Stimulated activated CD8-positive, alpha-beta memory T cell treated with anti-CD3 and anti-CD28 coated beads, Interleukin-15, amount 100 ng/mL, for 4 hours (primary cell): ENCODE measurements around the gene NUP62.
A peak's percentile ranks its signal among the peaks of the same experiment; 100 is the strongest.
"Not testable (repeated sequence)": the region's sequence is repeated elsewhere in the genome, so short reads cannot be mapped to it uniquely, and the experiment has no call there.

ENCODE experiments used
- DNase-seq, 2 donors: peaks; one replicate each; pipeline ENCODE4 v3.0.0-alpha.2; 2020; ENCODE audit warnings: low read depth in 2 of 2

Gene NUP62

GRCh38 chr19:49951806-49952478, 22.6 kb upstream of the NUP62 start:
- DNase-seq = no peak

- DNase-seq = no peak
Measured at GRCh38 chr19:49950956-49951526, 21.7 kb upstream of the NUP62 start.

GRCh38 chr19:49950590-49950948, 21.3 kb upstream of the NUP62 start:
- no peak for DNase-seq

GRCh38 chr19:49949742-49950589, 20.7 kb upstream of the NUP62 start:
- no peak for DNase-seq

- DNase-seq = no peak
Measured at GRCh38 chr19:49946415-49946814, 17.1 kb upstream of the NUP62 start.

GRCh38 chr19:49944567-49944966, 15.3 kb upstream of the NUP62 start:
- DNase-seq = not testable (repeated sequence)

GRCh38 chr19:49940482-49940791, 11.1 kb upstream of the NUP62 start:
- DNase-seq = no peak

GRCh38 chr19:49939721-49940481, 10.6 kb upstream of the NUP62 start:
- no peak for DNase-seq

GRCh38 chr19:49938662-49939061, 9.4 kb upstream of the NUP62 start:
- DNase-seq = no peak

- DNase-seq = peak; percentile 41 to 48
Measured at GRCh38 chr19:49937750-49938381, 8.6 kb upstream of the NUP62 start.

GRCh38 chr19:49936549-49936948, 7.2 kb upstream of the NUP62 start:
- no peak for DNase-seq

- no peak for DNase-seq
Measured at GRCh38 chr19:49933643-49934042, 4.3 kb upstream of the NUP62 start.

- DNase-seq = no peak
Measured at GRCh38 chr19:49932731-49933131, 3.4 kb upstream of the NUP62 start.

- no peak for DNase-seq
Measured at GRCh38 chr19:49932041-49932451, 2.7 kb upstream of the NUP62 start.

- DNase-seq = no peak
Measured at GRCh38 chr19:49931293-49932040, 2.2 kb upstream of the NUP62 start.

- DNase-seq = no peak
Measured at GRCh38 chr19:49930483-49931011, 1.2 kb upstream of the NUP62 start.

- DNase-seq = peak; percentile 77 to 90
Measured at GRCh38 chr19:49929611-49930482, 543 bp upstream of the NUP62 start.

GRCh38 chr19:49927526-49928264, 1.6 kb downstream of the NUP62 start:
- no peak for DNase-seq

- no peak for DNase-seq
Measured at GRCh38 chr19:49926515-49926914, 2.8 kb downstream of the NUP62 start.
